HG02852 (cell line): Measurements from ENCODE around the gene TFEC.
A peak's percentile ranks its signal among the peaks of the same experiment; 100 is the strongest.
"Not testable (repeated sequence)": the region's sequence is repeated elsewhere in the genome, so short reads cannot be mapped to it uniquely, and the experiment has no call there.

Experiments used
- ATAC-seq: cut with Tn5 transposase; IDR thresholded peaks from one replicate; pipeline ENCODE4 v1.9.1; 2021; ENCODE audit warnings: mild to moderate bottlenecking, moderate library complexity; ENCODE audit not compliant: unreplicated experiment

Gene TFEC

GRCh38 chr7:115932880-115933279 is 97.7 kb downstream of the TFEC start:
- no peak for ATAC-seq

- ATAC-seq: not testable (repeated sequence)
These were observed 100.4 kb downstream of the TFEC start for GRCh38 chr7:115930184-115930583.

- not testable (repeated sequence) for ATAC-seq
These were observed 100.8 kb downstream of the TFEC start for GRCh38 chr7:115929736-115930135.

- ATAC-seq: no peak
These were observed 106.2 kb downstream of the TFEC start for GRCh38 chr7:115924411-115924810.

- no peak for ATAC-seq
These were observed 110.2 kb downstream of the TFEC start for GRCh38 chr7:115920367-115920766.

- no peak for ATAC-seq
These were observed 115.6 kb downstream of the TFEC start for GRCh38 chr7:115914951-115915350.

GRCh38 chr7:115911465-115911864 is 119.1 kb downstream of the TFEC start:
- ATAC-seq: no peak

- peak; percentile 70 for ATAC-seq
These were observed 119.9 kb downstream of the TFEC start for GRCh38 chr7:115910541-115911164.

- ATAC-seq: no peak
These were observed 123.8 kb downstream of the TFEC start for GRCh38 chr7:115906731-115907130.

GRCh38 chr7:115889669-115889984 is 140.9 kb downstream of the TFEC start:
- ATAC-seq: no peak

GRCh38 chr7:115888981-115889668 is 141.4 kb downstream of the TFEC start:
- no peak for ATAC-seq

GRCh38 chr7:115885550-115885949 is 145.0 kb downstream of the TFEC start:
- ATAC-seq: no peak
